T follicular helper cell (primary cell): ENCODE data around the gene KRT86.

Experiments used
- DNase-seq: peaks from one replicate; pipeline ENCODE4 v3.0.0-alpha.2; 2020; ENCODE audit warnings: low read depth
- total RNA-seq, 2 experiments: gene quantifications; one replicate each; lab custom pipeline; 2026; lab: John Stamatoyannopoulos, UW

The KRT86 gene
- total RNA-seq, result 0 reads per million in 2 experiments

DNA sequence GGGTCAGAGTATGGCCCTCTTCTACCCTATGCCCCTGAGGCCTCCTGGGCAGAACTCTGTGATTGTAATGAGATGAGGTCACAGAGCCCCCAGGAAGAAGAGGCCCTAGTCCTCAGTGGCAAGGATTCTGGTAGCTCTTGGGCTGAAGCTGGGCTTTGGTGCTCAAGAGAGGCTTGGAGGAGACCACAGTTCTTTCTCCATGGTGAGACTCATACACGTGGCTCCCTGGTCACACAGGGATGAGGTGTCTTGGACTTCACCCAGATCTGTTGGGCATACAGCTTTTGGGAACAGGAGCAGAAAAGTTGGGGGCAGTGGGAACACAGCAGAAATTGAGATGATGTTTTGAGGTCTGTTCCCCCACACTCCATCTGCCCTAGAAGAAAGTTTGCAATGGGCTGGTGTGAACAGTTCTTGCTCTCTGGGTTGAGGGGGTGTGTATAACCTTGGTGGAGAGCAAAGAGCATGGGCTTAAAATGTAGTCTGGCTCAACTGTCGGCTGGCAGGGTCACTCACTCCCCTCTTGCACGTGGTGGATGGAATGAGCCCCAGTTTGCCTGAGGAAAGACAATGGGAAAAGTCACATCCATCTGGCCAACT lies at the start of gene KRT86:
TSS of gene KRT86 (plus strand) at position 125 of the 600 bp plus-strand sequence. CDS start 27,272 bp downstream, outside the sequence.
- DNase-seq, result no peak

GRCh38 chr12:52225752-52226151 lies 48.7 kb upstream of the KRT86 start:
- DNase-seq, result no peak

DNA sequence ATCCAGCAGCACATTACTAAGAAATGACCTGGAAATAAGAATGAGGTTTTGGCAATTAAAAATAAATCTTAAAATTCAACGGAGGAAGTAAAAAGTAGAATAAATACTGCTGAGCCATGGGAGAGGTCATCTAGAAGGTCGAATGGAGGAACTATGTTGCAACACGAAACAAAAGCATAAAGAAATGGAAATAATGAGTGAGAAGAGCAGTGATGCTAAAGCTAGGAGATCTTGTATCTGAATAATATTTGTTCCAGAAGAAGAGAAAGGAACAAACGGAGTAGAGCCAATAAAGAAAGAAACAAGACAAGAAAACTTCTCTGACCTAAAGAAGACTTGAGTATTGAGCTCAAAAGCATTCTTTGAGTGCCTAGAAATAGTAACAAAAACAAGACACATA lies 48.0 kb upstream of the KRT86 start:
- no peak for DNase-seq

DNA sequence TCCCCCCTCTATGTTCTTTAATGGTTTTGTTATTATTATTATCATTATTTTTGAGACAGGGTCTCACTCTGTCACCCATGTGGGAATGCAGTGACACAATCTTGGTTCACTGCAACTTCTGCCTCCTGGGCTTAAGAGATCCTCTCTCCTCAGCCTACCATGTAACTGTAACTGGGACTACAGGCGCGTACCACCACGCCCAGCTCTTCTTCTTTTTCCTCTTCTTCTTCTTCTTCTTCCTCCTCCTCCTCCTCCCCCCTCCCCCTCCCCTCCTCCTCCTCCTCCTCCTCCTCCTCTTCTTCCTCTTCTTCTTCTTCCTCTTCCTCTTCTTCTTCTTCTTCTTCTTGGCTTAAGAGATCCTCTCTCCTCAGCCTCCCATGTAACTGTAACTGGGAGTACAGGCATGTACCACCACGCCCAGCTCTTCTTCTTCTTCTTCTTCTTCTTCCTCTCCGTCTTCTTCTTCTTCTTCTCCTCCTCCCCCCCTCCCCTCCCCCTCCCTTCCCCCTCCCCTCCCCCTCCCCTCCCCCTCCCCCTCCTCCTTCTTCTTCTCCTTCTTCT lies 46.8 kb upstream of the KRT86 start:
- DNase-seq, result no peak

GRCh38 chr12:52228366-52228765 lies 46.1 kb upstream of the KRT86 start:
- DNase-seq, result no peak

GRCh38 chr12:52228931-52229330 lies 45.5 kb upstream of the KRT86 start:
- DNase-seq, result no peak

DNA sequence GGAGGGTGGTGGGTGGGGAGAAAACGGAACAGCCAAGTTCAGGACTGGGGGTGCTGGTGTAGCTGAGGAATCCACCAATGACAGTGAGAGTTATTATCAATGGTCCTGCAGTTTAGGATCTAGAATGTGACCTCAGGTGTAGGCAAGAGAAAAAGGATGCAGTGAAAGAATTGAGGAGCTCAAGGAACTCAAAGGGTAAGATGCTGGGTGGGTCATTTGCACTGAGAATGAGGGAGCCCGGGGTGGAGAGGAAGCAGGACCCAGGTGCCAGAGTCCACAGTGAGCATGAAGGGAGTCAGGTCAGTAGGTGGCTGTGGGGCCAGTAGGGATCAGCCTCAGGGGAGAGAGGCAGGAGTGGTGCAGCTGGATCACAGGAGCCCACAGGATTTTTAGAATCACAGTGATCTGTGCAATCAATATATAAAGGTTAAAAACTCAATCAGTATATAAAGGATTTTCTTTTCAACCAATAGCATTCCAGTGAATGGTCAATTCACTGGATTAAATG lies 44.6 kb upstream of the KRT86 start:
- DNase-seq, result no peak

GRCh38 chr12:52230364-52231281 lies 43.8 kb upstream of the KRT86 start:
- DNase-seq, result no peak

DNA sequence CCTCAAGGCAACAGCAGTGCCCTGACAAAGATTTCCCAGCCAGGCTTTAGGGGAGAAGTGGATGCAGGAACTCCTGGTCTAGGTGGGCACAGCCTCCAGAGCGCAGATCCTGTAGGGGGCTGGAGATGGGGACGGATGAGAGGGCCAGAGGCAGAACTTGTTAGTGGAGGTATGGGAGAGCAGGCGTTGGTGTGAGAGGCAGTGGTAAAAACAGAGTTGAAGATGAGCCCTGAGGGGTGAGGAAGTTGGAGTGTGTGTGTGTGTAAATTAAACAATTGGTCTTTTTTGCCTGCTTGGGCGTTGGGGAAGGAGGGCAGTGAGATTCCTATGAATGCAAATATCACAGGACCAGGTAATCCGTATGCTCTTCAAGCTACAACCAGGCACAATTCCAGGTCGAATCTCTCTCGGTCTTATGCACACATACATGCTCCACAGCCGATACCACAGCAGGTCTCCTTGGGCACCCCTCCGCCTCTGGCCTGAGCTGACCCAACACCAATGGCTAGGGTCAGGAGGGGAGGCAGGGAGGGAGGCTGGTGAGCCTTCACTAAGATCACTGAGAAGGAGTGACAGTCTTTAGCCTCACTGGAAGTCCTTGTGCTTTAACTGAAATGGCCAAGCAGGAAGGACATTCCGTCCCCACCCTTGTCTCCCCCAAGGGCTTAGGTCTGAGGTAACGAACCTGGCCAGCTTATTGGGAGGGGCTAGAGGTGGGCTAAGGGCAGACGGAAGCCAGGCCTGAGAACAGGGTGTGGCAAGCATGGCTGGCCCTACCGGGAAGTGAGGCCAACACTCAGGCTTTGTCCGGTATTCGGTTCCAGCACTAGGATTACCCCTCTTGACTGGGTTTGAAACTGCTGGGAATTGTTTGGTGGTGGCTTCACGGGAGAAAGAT lies 42.9 kb upstream of the KRT86 start:
- no peak for DNase-seq

DNA sequence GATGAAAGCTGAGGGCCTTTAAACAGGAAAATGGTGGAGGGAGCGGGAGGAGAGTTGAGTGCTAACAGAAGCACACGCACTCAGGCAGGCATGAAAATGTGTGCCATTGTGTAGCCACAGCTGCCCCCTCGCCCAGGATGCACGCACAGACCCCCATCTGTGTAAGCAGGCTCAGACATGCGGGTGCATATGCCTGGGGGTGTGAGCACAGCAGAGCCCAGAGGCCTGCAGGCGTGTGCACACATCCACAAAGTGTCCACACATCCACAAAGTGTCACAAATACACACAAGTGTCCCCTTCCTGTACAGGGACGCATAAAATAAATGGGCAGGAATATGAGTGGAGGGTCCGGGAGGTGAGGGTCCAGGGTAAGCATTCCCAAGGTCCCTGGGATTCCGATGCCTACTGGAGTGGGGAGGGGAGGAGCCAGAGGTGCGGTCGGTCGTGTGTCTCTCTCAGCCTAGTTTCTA lies 42.2 kb upstream of the KRT86 start:
- no peak for DNase-seq

GRCh38 chr12:52232674-52233461 lies 41.6 kb upstream of the KRT86 start, which contains the start of gene KRT7:
Gene KRT7 (plus strand): TSS chr12:52233243. CDS start chr12:52233297, 54 bp downstream.
- no peak for DNase-seq

DNA sequence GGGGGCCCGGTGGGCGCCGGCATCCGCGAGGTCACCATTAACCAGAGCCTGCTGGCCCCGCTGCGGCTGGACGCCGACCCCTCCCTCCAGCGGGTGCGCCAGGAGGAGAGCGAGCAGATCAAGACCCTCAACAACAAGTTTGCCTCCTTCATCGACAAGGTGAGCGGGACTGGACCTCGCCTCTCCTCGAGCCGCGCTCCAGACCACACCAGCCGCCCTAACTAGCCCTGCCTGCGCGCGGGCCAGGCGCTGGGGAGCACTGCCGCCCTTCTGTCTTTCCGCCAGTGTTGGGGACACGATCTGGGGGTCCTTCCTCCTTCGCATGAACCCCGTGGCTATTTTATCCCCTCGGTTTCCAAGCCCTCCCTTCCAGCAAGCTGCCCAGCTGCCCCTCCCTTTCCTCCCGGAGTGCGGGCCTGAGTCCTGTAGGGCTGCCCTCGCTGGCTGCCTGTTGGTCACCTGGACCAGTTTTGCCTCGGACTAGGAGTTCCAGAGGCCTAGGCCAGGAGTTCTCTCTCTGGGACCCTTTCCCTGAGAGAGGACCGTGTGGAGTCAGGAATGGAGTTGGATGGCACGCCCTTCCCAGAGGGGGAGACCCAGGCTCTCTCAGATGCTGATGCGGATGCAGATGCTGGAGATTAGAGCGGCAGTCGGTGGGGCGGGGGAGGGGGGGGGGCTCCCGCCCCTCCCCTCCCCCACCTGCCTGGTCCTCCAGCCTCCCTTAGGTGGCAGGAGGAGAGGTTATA lies 40.8 kb upstream of the KRT86 start:
- DNase-seq, result no peak

GRCh38 chr12:52234223-52234810 lies 40.1 kb upstream of the KRT86 start:
- no peak for DNase-seq

DNA sequence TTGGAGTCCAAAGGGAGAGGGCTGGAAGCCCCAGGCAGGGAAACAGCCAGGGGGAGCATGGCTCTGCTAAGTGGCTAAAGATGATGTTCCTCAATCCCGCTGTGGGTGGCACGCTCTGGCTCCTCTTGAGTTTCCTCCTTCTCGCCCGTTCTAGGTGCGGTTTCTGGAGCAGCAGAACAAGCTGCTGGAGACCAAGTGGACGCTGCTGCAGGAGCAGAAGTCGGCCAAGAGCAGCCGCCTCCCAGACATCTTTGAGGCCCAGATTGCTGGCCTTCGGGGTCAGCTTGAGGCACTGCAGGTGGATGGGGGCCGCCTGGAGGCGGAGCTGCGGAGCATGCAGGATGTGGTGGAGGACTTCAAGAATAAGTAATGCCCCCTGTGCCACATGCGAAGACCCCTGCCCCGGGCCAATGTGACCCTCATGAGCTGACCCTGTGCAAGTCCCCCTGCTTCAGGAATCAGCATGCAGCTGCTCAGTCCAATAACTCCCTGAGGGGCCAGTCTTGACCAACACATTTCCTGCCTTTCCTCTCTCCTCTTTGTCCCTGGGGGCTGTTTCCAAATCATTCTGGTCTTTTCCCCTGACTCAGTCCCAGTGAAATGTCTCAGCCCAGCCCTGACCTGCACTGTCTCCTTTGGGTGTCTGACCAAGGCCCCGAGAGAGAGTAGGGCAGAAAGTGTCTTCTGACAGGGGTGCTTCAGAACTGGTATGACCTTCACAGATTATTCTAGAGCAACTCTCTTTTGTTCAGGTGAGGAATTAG lies 39.3 kb upstream of the KRT86 start:
- DNase-seq, result no peak

DNA sequence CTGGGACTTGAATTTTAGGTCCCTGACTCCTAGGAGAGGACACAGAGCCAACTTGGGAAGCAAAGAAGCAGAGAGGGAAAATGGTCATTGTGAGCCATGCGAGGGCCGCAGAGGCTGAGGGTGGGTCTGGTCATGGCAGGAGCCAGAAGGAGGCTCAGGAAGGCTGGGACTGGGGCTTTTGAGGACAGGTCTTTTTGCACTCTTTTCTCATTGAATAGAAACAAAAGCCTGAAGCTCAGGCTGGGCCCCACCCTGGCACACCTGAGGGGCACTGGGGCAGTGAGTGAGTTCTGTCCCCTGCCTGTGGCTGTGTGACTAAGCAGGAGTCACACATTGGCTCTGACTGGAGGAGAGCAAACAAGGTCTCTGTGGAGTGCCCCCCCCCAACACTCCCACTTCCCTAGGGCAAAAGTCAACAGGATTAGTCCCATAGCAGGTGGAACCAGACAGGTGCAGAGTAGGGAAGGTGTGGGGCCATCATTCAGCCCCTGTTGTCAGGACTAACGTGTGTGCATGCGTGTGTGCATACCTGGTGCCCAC lies 38.6 kb upstream of the KRT86 start:
- no peak for DNase-seq

- no peak for DNase-seq
Observed at GRCh38 chr12:52236386-52237050, 37.9 kb upstream of the KRT86 start.

DNA sequence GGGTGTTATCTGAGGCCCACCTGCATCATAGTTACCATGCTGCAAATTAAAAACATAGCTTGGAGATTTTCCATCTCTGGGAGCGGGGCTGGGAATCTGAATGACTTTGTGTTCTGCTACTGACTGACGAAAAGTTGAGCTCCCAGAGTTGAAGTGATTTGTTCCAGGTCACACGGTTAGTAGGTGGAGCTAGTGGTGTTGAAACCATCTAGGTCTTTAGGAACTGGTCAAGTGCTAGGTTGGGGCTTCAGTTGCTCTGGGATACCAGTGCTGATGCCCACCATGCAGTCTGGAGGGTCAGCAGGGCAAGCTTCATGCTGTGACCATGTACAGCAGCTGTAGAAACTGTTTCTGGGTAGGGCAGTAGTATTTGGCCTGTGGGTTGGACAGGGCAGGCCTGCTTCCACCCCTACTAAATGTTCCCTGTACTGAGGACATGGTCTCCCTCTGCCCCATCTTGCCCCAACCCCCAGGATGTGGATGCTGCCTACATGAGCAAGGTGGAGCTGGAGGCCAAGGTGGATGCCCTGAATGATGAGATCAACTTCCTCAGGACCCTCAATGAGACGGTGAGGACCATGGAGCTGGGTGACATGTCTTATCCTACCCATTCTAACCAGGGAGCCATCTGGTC lies 36.1 kb upstream of the KRT86 start:
- no peak for DNase-seq
